GM23248 (cell line): ENCODE data around the gene STK24. TPM values are rescaled to one million over a fixed set of nuclear protein-coding genes. Genes with fewer than 3 reads are reported as not detected.
A peak's percentile ranks its signal among the peaks of the same experiment; 100 is the strongest.

ENCODE experiments used
- DNase-seq: peaks from one replicate; pipeline ENCODE4 v3.0.0-alpha.2; 2015
- H2AFZ ChIP-seq: fragments of 200-600 bp; sonication (generic); 2 replicates; pipeline ENCODE4 v1.6.1; 2016; ENCODE audit warnings: antibody characterized with exemption
- H3F3A ChIP-seq: fragments of 200-600 bp; sonication (generic); 2 replicates; pipeline ENCODE4 v1.6.1; 2016; ENCODE audit warnings: mild to moderate bottlenecking, antibody characterized with exemption, mixed run types; ENCODE audit not compliant: insufficient read depth
- H3K27ac ChIP-seq: fragments of 200-600 bp; sonication (generic); 2 replicates; pipeline ENCODE4 v1.5.1; 2016; ENCODE audit warnings: mild to moderate bottlenecking
- H3K27me3 ChIP-seq: fragments of 200-600 bp; sonication (generic); replicated peaks from 2 replicates; pipeline ENCODE4 v1.6.1; 2016; ENCODE audit warnings: mild to moderate bottlenecking; ENCODE audit not compliant: insufficient read depth
- H3K36me3 ChIP-seq: fragments of 200-600 bp; sonication (generic); 2 replicates; pipeline ENCODE4 v1.6.1; 2016; ENCODE audit warnings: low read depth, mild to moderate bottlenecking
- H3K4me1 ChIP-seq: fragments of 200-600 bp; sonication (generic); 2 replicates; pipeline ENCODE4 v1.6.1; 2016; ENCODE audit warnings: mild to moderate bottlenecking; ENCODE audit not compliant: insufficient read depth
- H3K4me2 ChIP-seq: fragments of 200-600 bp; sonication (generic); one replicate; pipeline ENCODE4 v1.6.1; 2016; ENCODE audit warnings: mild to moderate bottlenecking; ENCODE audit not compliant: unreplicated experiment
- H3K4me3 ChIP-seq: fragments of 200-600 bp; sonication (generic); 2 replicates; pipeline ENCODE4 v1.5.1; 2016; ENCODE audit warnings: mild to moderate bottlenecking
- H3K79me2 ChIP-seq: fragments of 200-600 bp; sonication (generic); 2 replicates; pipeline ENCODE4 v1.6.1; 2016; ENCODE audit warnings: mild to moderate bottlenecking; ENCODE audit not compliant: insufficient read depth
- H3K9ac ChIP-seq: fragments of 200-600 bp; sonication (generic); 2 replicates; pipeline ENCODE4 v1.6.1; 2016; ENCODE audit warnings: mild to moderate bottlenecking
- H3K9me2 ChIP-seq: fragments of 200-600 bp; sonication (generic); 2 replicates; pipeline ENCODE4 v1.6.1; 2016; ENCODE audit warnings: mixed run types, mild to moderate bottlenecking, moderate library complexity; ENCODE audit not compliant: insufficient read depth
- H3K9me3 ChIP-seq: fragments of 200-600 bp; sonication (generic); one replicate; pipeline ENCODE4 v1.6.1; 2017; ENCODE audit warnings: low read depth
- H4K20me1 ChIP-seq: fragments of 200-600 bp; sonication (generic); 2 replicates; pipeline ENCODE4 v1.6.0; 2016; ENCODE audit not compliant: insufficient read depth
- EZH2 ChIP-seq: fragments of 200-600 bp; sonication (generic); IDR thresholded peaks from 2 replicates; pipeline ENCODE4 v1.6.1; 2018; ENCODE audit warnings: antibody characterized with exemption, mild to moderate bottlenecking; ENCODE audit not compliant: insufficient read depth, poor library complexity, severe bottlenecking
- EZH2phosphoT487 ChIP-seq: fragments of 200-600 bp; sonication (generic); IDR thresholded peaks from 2 replicates; pipeline ENCODE4 v1.6.1; 2018; ENCODE audit warnings: antibody characterized with exemption, moderate library complexity, mild to moderate bottlenecking, low read depth; ENCODE audit not compliant: insufficient read depth
- WGBS, 2 experiments: methylation state at CpG; one replicate each; pipeline ENCODE4 v1.1.6; 2015 to 2017; ENCODE audit warnings: low lambda C conversion rate in 2 of 2, low coverage in 1 of 2; ENCODE audit errors: missing lambda C conversion rate in 2 of 2; 5-methylcytosine and 5-hydroxymethylcytosine counted together
- in situ Hi-C: fragments of 300-500 bp; cut with MboI; formaldehyde crosslinking; loops from 2 replicates; pipeline ENCODE4 v1.15.0; 2020
- polyA plus RNA-seq: library from polyadenylated mRNA; unstranded; fragments of >200 nt; fragmentation: Nextera tagmentation; extraction: Ambion mirVana; gene quantifications from 2 replicates; pipeline ENCODE4 v1.2.1, GENCODE V29; 2016
- total RNA-seq: library from RNA; depleted of rRNA; stranded (reverse); fragments of >200 nt; shearing (Covaris generic); gene quantifications from 2 replicates; pipeline ENCODE4 v1.2.3, GENCODE V29; 2014

Gene STK24
- total and polyA plus RNA-seq, 2 experiments from 2014 or later = 11.1 to 72.4 TPM

DNA sequence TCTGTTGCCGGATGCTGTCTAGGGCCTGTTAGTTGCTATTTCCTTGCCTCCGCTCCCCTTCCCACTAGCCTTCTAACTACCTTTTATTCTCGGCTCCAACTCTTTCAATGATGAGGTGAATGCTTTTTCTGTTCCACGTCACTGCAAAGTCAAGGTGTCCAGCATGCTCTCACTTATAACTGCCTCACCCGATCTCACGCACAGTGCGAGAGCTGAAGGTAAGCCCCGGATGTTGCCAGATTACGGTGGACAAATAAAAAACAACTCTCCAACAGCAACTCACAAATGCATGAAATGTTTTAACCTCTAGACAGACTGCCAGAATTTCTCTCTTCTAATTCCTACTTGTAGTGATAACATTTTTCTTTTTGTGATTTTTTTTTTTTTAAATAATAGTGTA is 169.9 kb downstream of the STK24 start:
- no peaks in the 10 kb centered on the region for H3K4me1 ChIP-seq
- TF ChIP-seq EZH2 (no peak), EZH2phosphoT487 (no peak)
- H3K36me3 ChIP-seq = peaks cover 15% of the 10 kb centered on the region; the same call in 1 of the 2 replicates
- no peaks in the 10 kb centered on the region for H3F3A ChIP-seq
- no peak overlapping the region for H3K27ac ChIP-seq
- H3K4me3 ChIP-seq = no peak overlapping the region
- H3K9ac ChIP-seq = no peak overlapping the region
- in situ Hi-C loops = loop anchor here (25.0 kb wide), 1 partner anchor 370 kb away; no protein-coding TSS in a partner anchor
- H3K27me3 ChIP-seq = no peaks in the 10 kb centered on the region
- H3K9me3 ChIP-seq = no peaks in the 10 kb centered on the region
- H2AFZ ChIP-seq = no peak overlapping the region
- no peak overlapping the region for H3K4me2 ChIP-seq
- no peaks in the 10 kb centered on the region for H3K79me2 ChIP-seq
- H4K20me1 ChIP-seq = no peaks in the 10 kb centered on the region
- WGBS, 2 experiments = 97 to 98% methylated on average over 9 of the region's 9 CpGs
- no peaks in the 10 kb centered on the region for H3K9me2 ChIP-seq
- DNase-seq = no peak

DNA sequence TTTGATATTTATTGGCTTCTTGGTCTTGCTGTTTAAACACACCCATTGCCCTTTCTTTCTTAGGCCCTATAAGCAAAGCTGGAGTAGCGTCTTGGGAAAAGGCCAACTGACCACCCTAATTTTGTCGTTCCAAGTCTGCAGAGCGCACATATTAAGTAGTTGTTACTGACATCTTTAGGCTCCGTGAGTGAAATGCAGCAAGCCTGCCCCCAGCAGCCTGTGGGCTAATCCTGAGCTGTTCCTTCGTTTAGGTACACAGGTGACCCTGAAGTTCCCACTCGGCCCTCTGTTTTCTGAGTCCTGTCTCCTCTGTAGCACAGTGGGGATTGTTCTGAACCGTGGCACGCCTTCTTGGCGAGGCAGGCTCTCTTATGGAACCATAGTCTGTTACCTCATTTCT is 170.5 kb downstream of the STK24 start:
- Histone ChIP-seq H4K20me1 (no peaks in the 10 kb centered on the region), H3K4me1 (no peaks in the 10 kb centered on the region), H3K27me3 (no peaks in the 10 kb centered on the region), H3F3A (no peaks in the 10 kb centered on the region), H3K4me3 (no peak overlapping the region), H3K9me3 (no peaks in the 10 kb centered on the region), H3K9me2 (no peaks in the 10 kb centered on the region), H3K36me3 (peaks cover 13% of the 10 kb centered on the region; the same call in 1 of the 2 replicates), H3K79me2 (no peaks in the 10 kb centered on the region), H3K4me2 (no peak overlapping the region), H3K9ac (no peak overlapping the region), H2AFZ (no peak overlapping the region), H3K27ac (no peak overlapping the region)
- in situ Hi-C loops = loop anchor here (25.0 kb wide), 1 partner anchor 369 kb away; no protein-coding TSS in a partner anchor
- no peak for TF ChIP-seq EZH2phosphoT487
- no peak for TF ChIP-seq EZH2
- no peak for DNase-seq
- 93 to 94% methylated on average over 9 of the region's 9 CpGs for WGBS, 2 experiments

DNA sequence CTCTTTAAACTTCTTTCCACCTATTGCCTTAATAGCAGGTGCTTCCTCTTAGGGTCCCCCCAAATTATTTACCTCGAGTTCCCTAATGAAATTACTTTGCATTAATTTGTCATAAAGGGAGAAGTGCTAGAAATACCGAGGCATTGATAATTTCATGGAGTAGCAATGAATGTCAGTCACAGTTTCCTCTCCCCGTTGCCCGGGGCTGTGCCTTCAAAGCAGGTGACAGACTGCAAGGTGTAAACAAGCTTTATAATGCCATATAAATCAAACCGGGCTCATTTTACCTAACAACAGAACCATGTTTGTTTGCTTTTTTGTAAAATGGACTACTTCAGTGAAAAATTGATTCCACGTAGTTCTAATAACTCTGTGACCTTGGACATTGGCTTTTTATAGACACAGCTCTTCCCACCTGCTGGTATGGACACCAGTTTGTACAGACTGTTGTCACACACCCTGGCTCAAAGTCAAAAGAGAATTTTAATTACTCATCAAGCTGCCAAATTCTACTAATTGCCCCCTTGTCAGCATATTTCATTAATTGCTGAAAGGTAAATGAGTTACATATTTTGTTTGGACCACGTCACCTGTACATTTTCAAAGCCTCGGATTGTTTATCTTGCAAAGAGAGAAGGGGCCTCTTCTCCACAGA is 171.1 kb downstream of the STK24 start:
- DNase-seq = no peak
- Histone ChIP-seq H3K79me2 (no peaks in the 10 kb centered on the region), H3K36me3 (peaks cover 13% of the 10 kb centered on the region; the same call in 1 of the 2 replicates), H3K9ac (no peak overlapping the region), H3K4me3 (no peak overlapping the region), H3F3A (peaks cover 1% of the 10 kb centered on the region; the same call in 1 of the 2 replicates), H3K9me3 (no peaks in the 10 kb centered on the region), H3K4me2 (no peak overlapping the region), H3K27ac (no peak overlapping the region), H2AFZ (no peak overlapping the region), H3K4me1 (no peaks in the 10 kb centered on the region), H4K20me1 (no peaks in the 10 kb centered on the region), H3K9me2 (no peaks in the 10 kb centered on the region), H3K27me3 (no peaks in the 10 kb centered on the region)
- WGBS, 2 experiments = 82 to 85% methylated on average over 8 of the region's 8 CpGs
- TF ChIP-seq EZH2phosphoT487 (no peak), EZH2 (no peak)
- in situ Hi-C loops = loop anchor here (25.0 kb wide), 1 partner anchor 369 kb away; no protein-coding TSS in a partner anchor

DNA sequence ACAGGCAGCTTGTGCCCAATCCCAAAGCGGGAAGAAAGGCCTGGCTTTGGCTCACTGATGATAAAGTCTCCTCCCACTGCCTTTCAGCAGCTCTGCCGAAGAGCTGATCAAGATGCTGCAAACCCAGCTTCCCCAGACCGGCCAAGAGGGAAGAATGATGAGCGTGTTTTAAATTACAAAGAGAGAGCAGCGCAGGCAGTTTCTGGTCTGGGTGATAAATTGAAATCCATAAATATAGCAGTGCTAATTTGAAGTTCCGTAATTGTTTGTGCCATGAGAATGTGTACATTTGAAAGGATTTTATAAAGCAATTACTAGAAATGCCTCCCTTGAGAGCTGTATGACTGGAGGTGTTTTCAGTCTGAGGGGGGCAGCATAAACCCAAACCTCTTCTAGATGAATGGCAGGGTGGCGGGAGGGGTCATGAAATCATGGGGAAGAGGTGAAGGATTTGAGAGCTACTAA is 171.8 kb downstream of the STK24 start:
- no peaks in the 10 kb centered on the region for H3K27me3 ChIP-seq

More for the DNA sequence above, 171.8 kb downstream of the STK24 start:
- no peak overlapping the region for H2AFZ ChIP-seq
- in situ Hi-C loops = loop anchor here (25.0 kb wide), 1 partner anchor 368 kb away; no protein-coding TSS in a partner anchor
- H3K4me2 ChIP-seq = no peak overlapping the region
- no peaks in the 10 kb centered on the region for H3K9me2 ChIP-seq
- peaks cover 6% of the 10 kb centered on the region for H3K4me1 ChIP-seq
- WGBS, 2 experiments = 45 to 46% methylated on average over 7 of the region's 7 CpGs
- peak; percentile 43 for DNase-seq
- TF ChIP-seq EZH2 (no peak), EZH2phosphoT487 (no peak)
- H3K27ac ChIP-seq = no peak overlapping the region
- no peak overlapping the region for H3K9ac ChIP-seq
- peaks cover 8% of the 10 kb centered on the region; the same call in 1 of the 2 replicates for H3F3A ChIP-seq
- H3K36me3 ChIP-seq = 0 out of 2 replicates have a peak, but pooled peaks cover 6% of the 10 kb centered on the region
- H3K79me2 ChIP-seq = no peaks in the 10 kb centered on the region
- H3K4me3 ChIP-seq = no peak overlapping the region
- H4K20me1 ChIP-seq = no peaks in the 10 kb centered on the region
- no peaks in the 10 kb centered on the region for H3K9me3 ChIP-seq
